Measurements from ENCODE around the gene ELP4.

Gene ELP4

DNA sequence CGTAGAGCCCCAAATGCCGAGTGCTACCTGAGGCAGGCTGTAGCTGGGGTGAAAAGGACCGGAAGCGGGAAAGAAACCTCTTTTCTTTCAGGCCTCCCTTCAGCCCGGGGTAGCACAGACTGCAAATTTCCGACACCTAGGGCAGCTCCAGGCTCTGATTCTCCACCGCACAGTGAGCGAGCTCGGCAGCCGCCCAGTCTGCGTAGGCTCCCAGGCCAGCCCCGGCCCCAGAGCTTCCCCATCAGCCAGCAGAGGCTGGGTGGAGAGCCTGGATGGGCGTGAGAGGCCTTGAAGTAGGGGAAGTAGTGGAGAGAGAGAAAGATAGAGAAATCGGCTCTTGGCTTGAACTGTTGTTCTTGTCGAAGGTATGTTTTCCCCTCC lies 310.9 kb downstream of the ELP4 start:
- Histone ChIP-seq H3K27ac (ENCODE audit: extremely low read depth, low read depth, low read length) (no peak overlapping the region), H3K4me3 (ENCODE audit: low read depth, low read length) (no peak overlapping the region), H3K4me1 (ENCODE audit: control insufficient read depth, insufficient read depth, low read length) (no peaks in the 10 kb centered on the region), H3K36me3 (ENCODE audit: control insufficient read depth in 2 of 2, insufficient read depth in 1 of 2, low read length in 2 of 2) (no peaks in the 10 kb centered on the region), H3K9me3 (ENCODE audit: control insufficient read depth, insufficient read depth, low read depth, low read length) (no peaks in the 10 kb centered on the region)
- TF ChIP-seq ZNF624 (tag by site-specific recombination; IDR thresholded peaks at IDR 0.05) = no peak
- no peak for TF ChIP-seq OVOL3 (tag by site-specific recombination; IDR thresholded peaks at IDR 0.05)
- TF ChIP-seq YY1 (tag by site-specific recombination; IDR thresholded peaks at IDR 0.05) = no peak
- no peak for TF ChIP-seq ZNF214 (tag by site-specific recombination; IDR thresholded peaks at IDR 0.05; ENCODE audit: borderline replicate concordance)
- TF ChIP-seq HOXC10 (CRISPR knock-in tag; IDR thresholded peaks at IDR 0.05) = no peak
- TF ChIP-seq TCF7L2 (IDR thresholded peaks at IDR 0.05; ENCODE audit: borderline replicate concordance, low read depth, low read length) = no peak
- TF ChIP-seq ZNF16 (tag by site-specific recombination; IDR thresholded peaks at IDR 0.05; ENCODE audit: low read depth) = no peak
- TF ChIP-seq ZBTB8A (tag by site-specific recombination; IDR thresholded peaks at IDR 0.05) = no peak
- TF ChIP-seq, protein P1, sequence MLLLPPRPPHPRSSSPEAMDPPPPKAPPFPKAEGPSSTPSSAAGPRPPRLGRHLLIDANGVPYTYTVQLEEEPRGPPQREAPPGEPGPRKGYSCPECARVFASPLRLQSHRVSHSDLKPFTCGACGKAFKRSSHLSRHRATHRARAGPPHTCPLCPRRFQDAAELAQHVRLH (tag by site-specific recombination; IDR thresholded peaks at IDR 0.05) = no peak
- no peak for TF ChIP-seq ZFP41 (tag by site-specific recombination; IDR thresholded peaks at IDR 0.05; ENCODE audit: borderline replicate concordance)
- TF ChIP-seq, protein P2, sequence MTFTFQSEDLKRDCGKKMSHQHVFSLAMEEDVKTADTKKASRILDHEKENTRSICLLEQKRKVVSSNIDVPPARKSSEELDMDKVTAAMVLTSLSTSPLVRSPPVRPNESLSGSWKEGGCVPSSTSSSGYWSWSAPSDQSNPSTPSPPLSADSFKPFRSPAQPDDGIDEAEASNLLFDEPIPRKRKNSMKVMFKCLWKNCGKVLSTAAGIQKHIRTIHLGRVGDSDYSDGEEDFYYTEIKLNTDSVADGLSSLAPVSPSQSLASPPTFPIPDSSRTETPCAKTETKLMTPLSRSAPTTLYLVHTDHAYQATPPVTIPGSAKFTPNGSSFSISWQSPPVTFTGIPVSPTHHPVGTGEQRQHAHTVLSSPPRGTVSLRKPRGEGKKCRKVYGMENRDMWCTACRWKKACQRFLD (tag by site-specific recombination; IDR thresholded peaks at IDR 0.05) = no peak
- TF ChIP-seq ZNF792 (tag by site-specific recombination; IDR thresholded peaks at IDR 0.05) = no peak
- no peak for TF ChIP-seq ZNF394 (tag by site-specific recombination; IDR thresholded peaks at IDR 0.05; ENCODE audit: borderline replicate concordance)
- TF ChIP-seq SP3 (tag by site-specific recombination; IDR thresholded peaks at IDR 0.05) = no peak
- no peak for TF ChIP-seq ZNF184 (tag by site-specific recombination; IDR thresholded peaks at IDR 0.05)
- TF ChIP-seq ZNF416 (tag by site-specific recombination; IDR thresholded peaks at IDR 0.05) = no peak
- TF ChIP-seq ZNF274 (IDR thresholded peaks at IDR 0.05; ENCODE audit: low read length) = no peak
- no peak for TF ChIP-seq ZNF274 (tag by site-specific recombination; IDR thresholded peaks at IDR 0.05; ENCODE audit: borderline replicate concordance)
- no peak for TF ChIP-seq SP7 (tag by site-specific recombination; IDR thresholded peaks at IDR 0.05)
- POLR2A ChIA-PET = no interaction called here
- CTCF ChIA-PET = interaction anchor here (0.6 kb wide), 2 partner anchors 12 to 137 kb away, joined by 3 read pairs; no protein-coding TSS in a partner anchor

DNA sequence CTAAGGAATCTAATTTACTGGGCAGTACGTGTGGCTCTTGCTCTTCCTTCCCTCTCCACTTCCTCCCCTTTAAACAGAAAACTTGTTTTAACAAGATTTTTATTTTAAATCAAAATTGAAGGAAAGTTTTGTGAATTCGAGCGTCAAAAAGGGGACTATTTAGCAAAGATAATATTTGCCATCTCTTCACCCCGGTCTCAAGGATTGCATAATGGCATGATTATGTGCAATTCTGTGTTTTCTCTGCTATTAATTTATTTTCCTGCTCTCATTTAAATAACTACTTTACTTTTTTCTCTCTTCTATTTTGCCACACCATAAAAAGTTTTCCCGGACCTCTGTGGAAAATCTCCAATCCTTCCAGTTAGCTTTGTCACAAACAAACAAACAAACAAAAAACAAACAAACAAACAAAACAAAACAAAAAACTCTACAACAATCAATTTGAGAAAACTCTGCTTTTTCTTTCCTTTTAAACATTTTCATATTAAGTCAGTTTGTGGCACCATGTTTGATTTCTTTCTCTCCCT lies 311.7 kb downstream of the ELP4 start:
- no peaks in the 10 kb centered on the region for H3K9me3 ChIP-seq (ENCODE audit: control insufficient read depth, insufficient read depth, low read depth, low read length)
- H3K4me3 ChIP-seq (ENCODE audit: low read depth, low read length) = no peak overlapping the region
- CTCF ChIA-PET = interaction anchor here (0.7 to 1.7 kb wide), 2 partner anchors 137 to 153 kb away, joined by 3 to 4 read pairs; no protein-coding TSS in a partner anchor
- H3K27ac ChIP-seq (ENCODE audit: extremely low read depth, low read depth, low read length) = no peak overlapping the region
- H3K36me3 ChIP-seq (ENCODE audit: control insufficient read depth in 2 of 2, insufficient read depth in 1 of 2, low read length in 2 of 2) = no peaks in the 10 kb centered on the region
- H3K4me1 ChIP-seq (ENCODE audit: control insufficient read depth, insufficient read depth, low read length) = no peaks in the 10 kb centered on the region
- POLR2A ChIA-PET = no interaction called here
- TF ChIP-seq ZNF791 (tag by site-specific recombination; IDR thresholded peaks at IDR 0.05) = no peak

DNA sequence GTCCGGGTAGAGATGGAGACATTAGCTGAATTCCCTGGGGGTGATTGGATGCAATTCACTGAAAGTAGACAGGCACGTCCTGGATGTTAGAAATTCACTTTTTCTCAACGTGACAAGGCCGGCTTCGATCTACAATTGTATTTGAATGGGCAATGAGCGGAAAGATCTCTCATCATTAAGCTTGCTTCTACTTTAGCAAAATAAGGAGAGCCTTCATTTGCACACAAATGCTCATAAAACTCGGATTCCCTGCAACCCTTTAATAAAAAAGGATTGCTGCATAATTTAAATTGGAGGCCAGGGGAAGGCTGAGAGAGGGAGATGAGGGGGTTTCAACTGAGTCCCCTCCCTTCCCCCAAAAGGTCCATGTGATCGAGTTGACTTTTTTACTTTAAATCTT lies 312.2 kb downstream of the ELP4 start:
- Histone ChIP-seq H3K4me3 (ENCODE audit: low read depth, low read length) (no peak overlapping the region), H3K36me3 (ENCODE audit: control insufficient read depth in 2 of 2, insufficient read depth in 1 of 2, low read length in 2 of 2) (no peaks in the 10 kb centered on the region), H3K4me1 (ENCODE audit: control insufficient read depth, insufficient read depth, low read length) (no peaks in the 10 kb centered on the region), H3K9me3 (ENCODE audit: control insufficient read depth, insufficient read depth, low read depth, low read length) (no peaks in the 10 kb centered on the region), H3K27ac (ENCODE audit: extremely low read depth, low read depth, low read length) (no peak overlapping the region)
- TF ChIP-seq RBAK (tag by site-specific recombination; IDR thresholded peaks at IDR 0.05) = no peak
- TF ChIP-seq KLF9 (tag by site-specific recombination; IDR thresholded peaks at IDR 0.05; ENCODE audit: low read depth) = no peak
- no peak for TF ChIP-seq ZBTB17 (tag by site-specific recombination; IDR thresholded peaks at IDR 0.05)
- no peak for TF ChIP-seq ZNF274 (IDR thresholded peaks at IDR 0.05; ENCODE audit: low read length)
- no peak for TF ChIP-seq ZNF274 (tag by site-specific recombination; IDR thresholded peaks at IDR 0.05; ENCODE audit: borderline replicate concordance)
- no peak for TF ChIP-seq ZNF548 (tag by site-specific recombination; IDR thresholded peaks at IDR 0.05)
- TF ChIP-seq YY2 (tag by site-specific recombination; IDR thresholded peaks at IDR 0.05) = no peak
- no peak for TF ChIP-seq ZNF600 (tag by site-specific recombination; IDR thresholded peaks at IDR 0.05)
- TF ChIP-seq ZNF239 (tag by site-specific recombination; IDR thresholded peaks at IDR 0.05) = no peak
- TF ChIP-seq ZNF169 (tag by site-specific recombination; IDR thresholded peaks at IDR 0.05) = no peak
- ChIA-PET POLR2A (no interaction called here), CTCF (interaction anchor here (1.7 kb wide), 1 partner anchor 137 kb away, joined by 4 read pairs; no protein-coding TSS in a partner anchor)

Measured in HEK293 (cell line).